GM18517 (cell line): Measurements from ENCODE around the gene TTBK1.

ENCODE experiments used
- ATAC-seq: cut with Tn5 transposase; IDR thresholded peaks from one replicate; pipeline ENCODE4 v1.9.1; 2021; ENCODE audit warnings: mild to moderate bottlenecking, moderate library complexity; ENCODE audit not compliant: unreplicated experiment

TTBK1 gene

DNA sequence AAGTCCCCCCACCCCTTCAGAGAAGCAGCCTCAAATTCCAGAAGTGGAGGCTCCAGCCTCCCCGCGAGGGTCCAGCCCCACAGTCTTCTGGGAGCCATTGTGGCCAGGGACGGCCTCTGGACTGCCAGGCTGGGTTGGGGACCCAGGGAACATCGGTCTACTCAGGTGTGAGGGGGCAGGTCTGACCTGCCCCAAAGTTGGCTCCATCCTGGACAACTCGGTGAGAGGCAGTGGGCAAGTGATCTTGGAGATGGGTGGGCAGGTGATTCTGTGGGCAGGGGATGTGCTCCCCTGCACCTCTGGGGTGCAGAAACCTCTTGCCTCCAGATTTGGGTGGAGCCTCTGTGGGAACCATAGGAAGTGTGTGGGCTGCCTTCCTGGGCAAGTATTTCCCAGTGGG, 42.6 kb downstream of the TTBK1 start:
- no peak for ATAC-seq

DNA sequence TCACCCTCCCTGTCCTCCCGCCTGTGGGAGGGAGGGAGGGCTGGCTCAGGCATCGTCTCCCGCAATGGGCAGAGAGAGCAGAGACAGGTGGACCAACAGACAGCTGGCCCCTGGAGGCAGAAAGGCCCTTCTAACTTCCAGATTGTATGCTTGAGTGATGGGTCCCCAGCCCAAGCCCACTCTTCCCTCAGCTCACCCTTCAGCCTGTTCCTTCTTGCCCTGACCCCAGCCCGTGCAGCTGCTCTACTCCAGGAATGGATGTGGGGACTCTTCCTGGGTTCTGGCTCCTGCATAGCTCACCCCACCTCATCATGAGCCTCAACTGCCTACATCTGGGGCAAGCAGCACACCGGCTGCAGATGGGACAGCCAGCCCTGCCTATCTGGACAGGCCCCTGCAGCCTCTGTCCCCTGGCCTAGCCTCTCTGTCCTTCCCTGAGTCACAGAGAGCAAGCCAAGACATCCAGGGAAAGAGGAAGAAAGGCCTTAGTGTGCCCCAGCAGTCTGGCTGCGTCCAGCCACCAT, 43.2 kb downstream of the TTBK1 start:
- ATAC-seq, result no peak

DNA sequence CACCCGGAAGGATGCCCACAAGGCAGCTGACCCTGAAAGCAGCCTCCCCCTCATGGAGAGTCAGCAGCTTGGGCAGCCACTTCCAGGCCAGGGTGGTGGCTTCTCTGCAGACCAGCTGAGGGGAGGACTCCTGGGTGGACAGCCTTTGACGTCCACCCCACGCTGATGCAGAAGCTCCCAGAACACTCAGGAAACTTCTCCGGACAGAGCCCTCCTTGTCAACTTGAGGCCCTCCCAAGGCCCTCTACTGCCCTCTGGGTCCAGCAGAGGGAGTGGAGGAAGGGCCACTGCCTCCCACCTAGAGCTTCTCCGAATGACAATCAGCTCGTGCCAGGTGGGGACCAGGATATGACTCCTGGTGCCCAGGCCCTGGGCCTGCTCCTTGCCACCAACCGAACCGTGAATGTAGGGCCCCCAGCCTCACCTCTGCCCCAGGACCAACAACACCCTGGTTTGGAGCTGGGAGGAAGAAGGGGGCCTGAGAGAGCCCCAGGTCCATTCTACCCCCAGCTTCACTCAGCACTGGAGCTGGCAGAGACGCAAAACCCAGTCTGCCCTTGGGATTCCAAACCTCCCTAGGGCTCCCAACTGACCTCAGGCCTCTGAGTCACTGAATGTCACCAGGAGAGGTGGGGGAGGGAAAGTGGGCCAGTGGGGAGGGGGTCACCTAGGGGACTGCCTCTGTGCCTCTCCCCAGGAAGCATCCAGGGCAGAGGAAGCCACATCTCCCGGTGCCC, 43.9 kb downstream of the TTBK1 start:
- no peak for ATAC-seq

DNA sequence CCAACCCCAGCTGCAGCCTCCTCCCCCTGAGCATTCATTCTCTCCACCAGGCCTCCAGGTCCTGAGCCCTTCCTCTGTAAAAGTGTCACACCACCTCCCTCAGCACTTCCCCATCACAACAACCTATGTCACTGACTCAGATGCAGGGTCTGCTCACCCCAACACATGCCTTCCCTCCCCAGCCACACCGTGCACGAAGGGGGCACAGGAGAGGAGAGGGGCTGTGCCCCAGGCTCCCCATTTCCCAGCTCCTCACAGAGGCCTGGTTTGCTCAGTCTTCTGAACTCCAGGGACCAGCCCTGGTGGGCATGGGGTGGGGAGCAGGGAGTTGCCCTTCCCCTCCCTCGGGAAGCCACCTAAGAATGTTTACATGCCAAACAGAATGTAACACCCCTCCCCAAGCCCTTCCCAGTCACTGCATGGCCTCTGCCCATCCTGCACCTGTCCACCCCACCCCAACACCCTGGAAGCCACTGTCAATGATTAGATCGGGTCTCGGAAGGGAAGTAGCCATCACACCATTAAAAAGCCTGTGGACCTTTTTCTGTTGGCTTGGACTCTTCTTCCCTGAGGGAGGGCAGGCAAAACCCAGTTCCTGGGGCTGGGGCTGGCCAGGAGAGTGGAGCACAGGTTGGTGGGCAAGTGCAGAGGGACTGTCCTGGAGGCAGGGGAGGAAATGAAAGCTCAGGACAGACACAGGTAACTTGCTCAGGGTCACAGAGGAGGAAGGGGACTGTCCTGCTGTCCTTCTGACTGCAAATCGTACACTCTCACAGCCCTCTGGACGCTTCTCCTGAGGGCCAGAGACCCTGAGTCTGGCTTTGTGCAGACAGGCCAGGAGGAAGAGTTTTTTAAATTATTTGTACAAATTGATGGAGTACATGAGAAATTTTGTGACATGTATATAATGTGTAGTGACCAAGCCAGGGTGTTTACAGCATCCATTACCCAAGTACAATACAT, 44.7 kb downstream of the TTBK1 start:
- ATAC-seq, result no peak

DNA sequence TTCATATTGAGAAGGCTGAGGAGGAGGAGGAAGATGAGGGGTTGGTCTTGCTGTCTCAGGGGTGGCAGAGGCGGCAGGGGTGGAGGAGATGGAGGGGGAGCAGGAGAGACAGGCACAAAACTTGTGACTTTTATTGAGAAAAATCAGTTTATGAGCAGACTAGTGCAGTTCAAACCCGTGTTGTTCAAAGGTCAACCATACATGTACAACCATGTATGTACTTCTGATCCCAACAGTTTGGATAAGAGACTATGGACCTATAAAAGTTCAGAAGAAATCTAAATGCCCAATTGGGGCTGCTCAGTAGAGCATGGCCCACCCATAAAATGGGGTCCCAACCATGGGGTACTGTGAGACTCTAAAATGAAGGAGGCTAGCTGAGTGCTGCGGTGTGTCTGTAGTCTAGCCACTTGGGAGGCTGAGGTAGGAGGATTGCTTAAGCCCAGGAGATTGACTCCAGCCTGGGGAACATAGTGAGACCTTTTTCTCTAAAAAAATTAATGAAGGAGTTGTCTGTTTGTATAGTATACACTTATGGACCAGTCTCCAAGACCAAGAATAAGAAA, 47.1 kb downstream of the TTBK1 start:
- no peak for ATAC-seq

DNA sequence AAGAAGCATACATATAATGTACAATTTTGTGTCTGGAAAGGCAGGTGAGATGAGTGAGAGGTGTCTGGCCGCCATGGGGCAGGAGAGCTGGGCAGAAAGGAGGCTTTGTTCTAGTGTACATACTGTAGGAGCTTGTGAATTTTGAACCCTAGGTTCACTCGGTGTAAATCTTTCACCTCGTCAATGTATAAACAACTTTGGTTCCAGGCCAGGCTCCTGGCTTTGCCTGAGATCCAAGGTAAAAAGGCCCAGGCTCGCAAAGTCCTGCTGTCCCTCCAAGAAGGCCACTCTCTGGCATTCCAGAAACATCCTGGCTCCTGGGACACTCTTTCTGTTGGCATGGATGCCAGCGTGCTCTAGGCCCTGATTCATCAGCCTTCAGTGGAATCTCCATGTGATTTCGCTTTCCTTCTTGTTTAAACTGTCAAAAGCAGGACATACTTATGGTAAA, 47.6 kb downstream of the TTBK1 start:
- ATAC-seq, result no peak

DNA sequence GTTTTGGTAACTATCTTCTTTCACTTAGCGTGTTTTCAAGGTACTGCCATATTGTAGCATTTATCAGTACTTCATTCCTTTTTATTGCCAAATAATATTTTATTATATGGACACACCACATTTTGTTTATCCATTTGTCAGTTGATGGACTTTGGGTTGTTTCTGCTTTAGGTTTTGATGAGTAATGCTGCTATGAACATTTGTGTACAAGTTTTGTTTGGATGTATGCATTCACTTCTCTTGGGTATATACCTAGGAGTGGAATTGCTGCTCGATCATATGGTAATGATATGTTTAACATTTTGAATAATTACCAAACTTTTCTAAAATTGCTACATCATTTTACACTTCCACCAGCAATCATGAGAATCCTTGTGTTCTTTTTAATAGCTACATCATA, 48.4 kb downstream of the TTBK1 start:
- no peak for ATAC-seq

DNA sequence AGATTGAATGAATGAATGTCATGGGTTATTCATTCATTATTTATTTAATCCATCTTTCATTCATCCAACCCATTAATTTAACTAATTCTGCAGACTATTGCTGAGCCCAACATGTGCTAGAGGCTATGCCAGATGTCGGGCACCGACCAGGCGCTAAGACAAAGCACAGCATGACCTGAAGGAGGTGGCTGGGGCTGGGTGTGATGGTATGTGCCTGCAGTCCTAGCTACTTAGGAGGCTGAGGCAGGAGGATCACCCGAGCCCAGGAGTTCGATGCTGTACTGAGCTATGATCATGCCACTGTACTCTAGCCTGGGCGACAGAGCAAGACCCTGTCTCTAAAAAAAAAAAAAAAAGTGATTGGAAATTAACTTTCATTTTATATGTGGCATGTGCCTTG, 49.1 kb downstream of the TTBK1 start:
- no peak for ATAC-seq

DNA sequence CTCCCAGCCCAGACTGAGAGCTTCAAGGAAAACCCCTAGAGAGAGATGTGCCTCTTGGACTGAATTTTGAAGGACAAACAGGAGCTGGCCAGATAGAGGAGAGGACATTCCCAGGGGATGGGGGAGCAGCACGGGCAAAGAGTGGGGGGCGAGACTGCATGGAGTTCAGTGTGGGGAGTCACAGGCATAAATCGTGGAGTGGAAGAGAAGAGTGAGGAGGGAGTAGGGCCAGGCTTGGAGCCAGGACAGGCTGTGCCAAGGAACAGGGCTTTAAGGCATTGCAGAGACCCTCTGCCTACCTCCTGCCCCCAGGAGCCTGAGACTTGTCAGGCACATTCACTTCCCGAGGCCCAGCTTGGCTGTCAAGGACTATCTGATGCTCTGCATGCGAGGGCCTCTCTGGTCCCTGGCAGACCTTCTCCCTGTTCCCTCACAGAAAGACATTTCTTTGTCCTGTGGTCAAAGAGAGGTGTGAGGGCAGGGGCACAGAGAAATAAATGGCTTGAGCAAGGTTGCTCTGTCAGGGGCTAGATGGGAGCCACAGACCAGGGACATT, 49.6 kb downstream of the TTBK1 start:
- ATAC-seq, result no peak

DNA sequence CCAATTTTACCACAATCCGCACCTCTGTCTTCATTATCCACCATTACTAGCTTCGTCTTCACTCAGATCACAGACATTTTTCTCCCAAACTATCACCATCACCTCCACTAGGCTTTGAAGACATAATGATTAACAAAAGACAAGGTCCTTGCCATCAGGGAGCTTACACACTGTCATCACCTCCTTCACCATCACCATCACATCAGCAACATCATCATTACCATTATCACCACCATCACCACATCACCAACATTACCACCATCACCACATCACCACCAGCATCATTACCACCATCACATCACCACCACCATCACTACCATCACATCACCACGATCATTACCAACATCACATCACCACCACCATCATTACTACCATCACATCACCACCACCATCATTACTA, 50.4 kb downstream of the TTBK1 start:
- ATAC-seq, result no peak

DNA sequence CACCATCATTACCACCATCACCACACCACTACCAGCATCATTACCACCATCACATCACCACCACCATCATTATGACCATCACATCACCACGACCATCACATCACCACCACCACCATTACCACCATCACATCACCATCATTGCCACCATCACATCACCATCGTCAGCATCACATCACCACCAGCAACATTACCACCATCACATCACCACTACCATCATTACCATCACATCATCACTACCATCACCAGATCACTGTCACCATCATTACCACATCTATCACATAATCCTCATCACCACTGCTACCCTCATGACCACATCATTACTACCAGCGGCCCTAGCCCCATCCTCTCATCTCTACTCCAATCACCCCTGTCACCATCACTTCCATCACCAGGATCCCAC, 51.3 kb downstream of the TTBK1 start:
- ATAC-seq, result no peak

DNA sequence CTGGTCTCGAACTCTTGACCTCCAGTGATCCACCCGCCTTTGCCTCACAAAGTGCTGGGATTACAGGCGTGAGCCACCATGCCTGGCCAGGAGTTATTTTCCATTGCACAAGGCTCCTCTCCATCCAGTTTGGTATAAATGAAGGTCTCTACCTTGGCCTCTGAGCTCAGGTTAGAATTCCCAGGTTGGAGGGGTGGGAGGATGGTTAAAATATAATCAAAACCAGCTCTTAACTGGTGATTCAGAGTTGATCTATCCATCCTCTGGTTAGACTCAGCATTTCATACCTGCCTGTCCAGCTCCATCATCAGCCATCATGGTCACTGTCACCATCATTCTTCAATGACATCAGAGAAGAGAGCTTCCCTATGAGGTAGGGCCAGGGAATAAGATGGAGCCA, 52.2 kb downstream of the TTBK1 start:
- ATAC-seq, result no peak

DNA sequence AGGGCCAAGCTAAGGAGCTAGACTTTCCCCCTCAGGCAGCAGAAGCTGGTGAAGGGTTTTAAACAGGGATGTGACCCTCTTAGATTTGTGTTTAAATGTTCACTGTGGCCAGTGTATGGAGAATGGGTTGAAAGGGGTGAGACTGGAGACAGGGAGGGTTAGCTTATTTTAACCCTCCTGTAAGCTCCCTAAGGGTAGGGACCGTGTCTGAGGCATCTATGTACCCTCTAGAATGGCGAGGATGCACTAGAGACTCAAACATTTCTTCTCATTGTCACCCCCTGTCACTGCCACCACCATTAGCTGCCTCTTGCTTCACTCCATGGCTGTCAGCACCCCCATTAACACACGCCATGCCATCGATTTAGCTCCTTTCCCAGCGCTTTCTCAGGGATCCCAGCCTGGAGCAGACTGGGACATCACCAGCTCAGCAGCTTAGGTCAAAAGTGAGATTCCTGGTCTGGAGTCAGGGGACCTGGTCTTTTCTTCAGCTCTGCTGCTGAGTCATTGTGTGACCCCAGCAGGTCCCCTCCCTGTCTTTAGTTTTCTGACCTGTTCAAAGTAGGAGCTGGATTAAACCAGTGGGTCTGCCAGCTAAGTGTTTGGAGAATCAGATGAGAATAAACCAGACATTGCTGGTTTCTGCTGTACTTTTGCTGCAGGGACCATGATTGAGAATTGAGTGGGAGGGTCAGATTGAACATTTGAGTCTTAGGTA, 53.7 kb downstream of the TTBK1 start:
- no peak for ATAC-seq

DNA sequence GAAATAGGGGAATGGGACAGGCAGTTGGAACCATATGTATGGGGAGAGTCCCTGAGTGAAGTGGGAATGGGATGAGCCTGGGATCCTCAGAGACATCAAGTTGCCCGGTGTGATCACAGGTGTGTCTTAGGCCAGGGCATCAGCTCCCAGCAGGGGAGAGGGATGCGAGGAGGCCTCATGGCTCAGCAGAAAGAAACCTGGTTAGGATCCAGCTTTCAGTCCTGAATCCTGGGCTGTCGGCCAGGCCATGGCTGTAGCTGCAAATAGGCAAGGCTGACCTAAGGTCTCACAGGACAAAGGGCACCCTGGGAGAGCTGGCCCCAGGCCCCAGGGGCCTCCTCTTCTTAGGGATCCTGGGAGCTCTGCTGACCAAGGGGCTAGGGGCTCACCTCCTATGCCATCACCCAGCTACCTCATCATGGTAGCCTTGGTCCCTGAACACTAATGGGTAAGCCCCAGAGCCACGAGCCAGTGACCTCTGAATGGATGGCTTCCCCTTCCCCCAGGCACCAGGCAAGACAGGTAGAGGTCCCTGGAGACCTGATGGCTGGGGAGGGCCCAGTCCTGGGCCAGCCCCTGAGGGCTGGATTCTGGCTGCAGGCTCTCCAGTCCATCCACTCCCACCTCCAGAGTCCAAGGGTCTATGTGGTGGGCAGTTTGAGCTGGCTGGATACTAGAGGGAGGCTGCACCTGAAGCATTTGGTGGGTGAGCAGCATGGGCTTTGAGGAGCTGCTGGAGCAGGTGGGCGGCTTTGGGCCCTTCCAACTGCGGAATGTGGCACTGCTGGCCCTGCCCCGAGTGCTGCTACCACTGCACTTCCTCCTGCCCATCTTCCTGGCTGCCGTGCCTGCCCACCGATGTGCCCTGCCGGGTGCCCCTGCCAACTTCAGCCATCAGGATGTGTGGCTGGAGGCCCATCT, 54.6 kb downstream of the TTBK1 start, which contains the start of gene SLC22A7:
Gene SLC22A7 (plus strand): TSS at position 617 of the 921 bp plus-strand sequence. CDS start 99 bp downstream, at position 716.
- no peak for ATAC-seq

DNA sequence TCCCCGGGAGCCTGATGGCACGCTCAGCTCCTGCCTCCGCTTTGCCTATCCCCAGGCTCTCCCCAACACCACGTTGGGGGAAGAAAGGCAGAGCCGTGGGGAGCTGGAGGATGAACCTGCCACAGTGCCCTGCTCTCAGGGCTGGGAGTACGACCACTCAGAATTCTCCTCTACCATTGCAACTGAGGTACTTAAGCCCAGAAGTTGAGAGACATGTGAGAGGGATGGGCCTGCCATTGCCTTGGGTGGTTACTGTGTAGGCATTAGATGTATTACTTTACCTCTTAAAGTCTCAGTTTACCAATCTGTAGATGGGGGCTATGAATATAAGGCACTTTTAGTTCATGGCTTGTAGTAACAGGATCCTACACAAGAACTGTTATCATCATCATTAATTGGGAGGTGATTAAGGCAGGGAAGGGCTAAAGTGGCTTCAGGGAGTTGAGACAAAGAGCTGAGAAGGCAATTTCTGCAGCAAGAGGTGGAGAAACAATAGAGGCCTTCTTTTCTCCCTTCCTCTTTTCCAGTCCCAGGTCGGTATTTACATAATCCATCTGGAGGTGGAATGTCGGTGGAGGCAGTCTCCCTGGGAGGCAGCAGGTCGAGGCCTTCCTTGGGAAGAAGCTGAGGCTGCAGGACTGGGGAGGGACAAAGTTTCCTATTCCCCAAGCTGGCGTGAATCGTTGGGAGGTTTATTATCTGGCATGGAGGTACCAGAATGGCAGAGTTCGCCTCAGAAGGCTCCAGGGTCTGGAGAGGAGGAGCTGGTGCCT, 55.5 kb downstream of the TTBK1 start:
- no peak for ATAC-seq

DNA sequence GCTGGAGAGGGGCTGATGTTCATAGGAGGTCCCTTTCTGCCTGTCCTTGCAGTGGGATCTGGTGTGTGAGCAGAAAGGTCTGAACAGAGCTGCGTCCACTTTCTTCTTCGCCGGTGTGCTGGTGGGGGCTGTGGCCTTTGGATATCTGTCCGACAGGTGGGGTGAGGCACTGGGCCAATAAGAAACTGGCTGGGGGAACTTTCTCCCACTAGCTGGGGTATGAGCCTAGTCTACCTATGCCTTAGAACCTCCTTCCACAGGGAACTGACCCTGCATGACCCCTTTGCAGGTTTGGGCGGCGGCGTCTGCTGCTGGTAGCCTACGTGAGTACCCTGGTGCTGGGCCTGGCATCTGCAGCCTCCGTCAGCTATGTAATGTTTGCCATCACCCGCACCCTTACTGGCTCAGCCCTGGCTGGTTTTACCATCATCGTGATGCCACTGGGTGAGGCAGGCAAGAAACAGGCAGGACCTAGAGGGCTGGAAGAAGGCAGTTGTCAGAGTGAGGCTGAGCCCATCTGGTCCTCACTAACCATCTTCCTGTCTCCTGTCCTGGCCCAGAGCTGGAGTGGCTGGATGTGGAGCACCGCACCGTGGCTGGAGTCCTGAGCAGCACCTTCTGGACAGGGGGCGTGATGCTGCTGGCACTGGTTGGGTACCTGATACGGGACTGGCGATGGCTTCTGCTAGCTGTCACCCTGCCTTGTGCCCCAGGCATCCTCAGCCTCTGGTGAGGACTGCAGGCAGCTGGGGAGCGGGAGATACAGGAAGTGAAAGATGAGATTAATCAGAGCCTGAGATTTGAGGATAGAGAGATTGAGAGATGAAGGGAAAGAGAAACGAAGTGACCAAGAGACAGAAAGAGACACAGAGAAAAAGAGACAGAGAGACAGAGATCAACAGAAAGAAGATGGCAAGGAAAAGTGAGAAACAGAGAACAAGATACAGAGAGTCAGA, 56.3 kb downstream of the TTBK1 start:
- no peak for ATAC-seq

DNA sequence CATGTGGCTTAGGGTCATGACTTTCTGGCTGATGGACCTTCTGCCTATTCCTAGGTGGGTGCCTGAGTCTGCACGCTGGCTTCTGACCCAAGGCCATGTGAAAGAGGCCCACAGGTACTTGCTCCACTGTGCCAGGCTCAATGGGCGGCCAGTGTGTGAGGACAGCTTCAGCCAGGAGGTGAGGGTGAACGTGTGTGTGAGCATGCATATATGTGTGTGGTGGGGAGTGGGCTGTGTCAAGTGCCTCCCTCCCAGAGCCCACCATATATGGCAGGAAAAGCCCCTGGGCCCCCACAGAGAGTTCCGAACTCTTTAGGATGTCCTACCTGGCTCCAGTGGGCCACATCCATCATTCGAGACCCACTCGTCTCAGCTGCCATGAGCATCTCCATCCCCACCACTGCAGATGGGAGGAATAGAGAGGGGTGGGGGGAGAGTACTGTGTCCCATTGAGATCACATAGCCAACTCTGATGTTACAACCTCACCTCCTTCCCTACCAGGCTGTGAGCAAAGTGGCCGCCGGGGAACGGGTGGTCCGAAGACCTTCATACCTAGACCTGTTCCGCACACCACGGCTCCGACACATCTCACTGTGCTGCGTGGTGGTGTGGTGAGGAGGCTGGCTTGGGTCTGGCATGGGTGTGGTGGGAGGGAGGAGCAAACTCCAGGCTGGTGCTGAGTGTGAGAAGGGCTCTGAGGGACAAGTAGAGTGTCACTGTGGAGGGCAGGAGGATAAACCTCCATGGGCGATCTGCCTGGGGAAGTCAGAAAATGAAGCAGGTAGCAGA, 58.0 kb downstream of the TTBK1 start:
- no peak for ATAC-seq
